ENCODE data around the gene TVP23C. TPM values are rescaled to one million over a fixed set of nuclear protein-coding genes. Genes with fewer than 3 reads are reported as not detected.

The TVP23C gene
- total RNA-seq, 1 experiment from 2014 or later = 14.1 TPM

GRCh38 chr17:15457723-15458094 lies 105.6 kb downstream of the TVP23C start:
- Histone ChIP-seq H3K4me2 (ENCODE audit: low read length) (no peak overlapping the region), H3K9me2 (ENCODE audit: insufficient read depth) (no peaks in the 10 kb centered on the region), H4K20me1 (ENCODE audit: insufficient read depth) (no peaks in the 10 kb centered on the region), H3K27ac (ENCODE audit: low read depth, low read length) (no peak overlapping the region), H3K9ac (ENCODE audit: low read length) (no peak overlapping the region), H3K36me3 (ENCODE audit: control insufficient read depth in 1 of 2, insufficient read depth in 2 of 2, low read length in 2 of 2) (no peaks in the 10 kb centered on the region), H2AFZ (ENCODE audit: low read depth, low read length, poor library complexity, severe bottlenecking) (no peak overlapping the region), H3K9me3 (ENCODE audit: control insufficient read depth in 1 of 2, insufficient read depth in 1 of 2, low read depth in 1 of 2, low read length in 2 of 2) (peaks cover 6 to 8% of the 10 kb centered on the region in 2 experiments; a peak in 3 of 4 replicates), H3K4me3 (replicated peaks in 1 of 2; ENCODE audit: low read depth in 1 of 2, low read length in 2 of 2) (no peak overlapping the region), H3K4me1 (ENCODE audit: control insufficient read depth in 1 of 2, insufficient read depth in 2 of 2, low read length in 2 of 2) (no peaks in the 10 kb centered on the region), H3K27me3 (ENCODE audit: insufficient read depth, low read length) (no peaks in the 10 kb centered on the region), H3K79me2 (ENCODE audit: insufficient read depth, low read length) (no peaks in the 10 kb centered on the region)
- intact Hi-C loops (cut with micrococcal nuclease) = no loop called here
- ChIA-PET CTCF (no interaction called here), POLR2A (no interaction called here), RAD21 (ENCODE audit: low non-redundant PET in 1 of 2, low total read pairs in 2 of 2, uncharacterized antibody in 2 of 2, unreplicated experiment in 2 of 2) (no interaction called here)
- BruUV-seq (replicated peaks) = no TSS peak
- DNase-seq (ENCODE audit: low read depth, low spot score) (no peak), ATAC-seq (no peak)
- TF ChIP-seq SRF (IDR thresholded peaks at IDR 0.05; ENCODE audit: low read depth) = no peak
- no peak for TF ChIP-seq CBX3 (IDR thresholded peaks at IDR 0.05; ENCODE audit: low read depth)
- TF ChIP-seq FOSL1 (IDR thresholded peaks at IDR 0.05; ENCODE audit: low read depth) = no peak
- TF ChIP-seq EZH2 (IDR thresholded peaks at IDR 0.05) = no peak
- no peak for TF ChIP-seq CEBPB (IDR thresholded peaks at IDR 0.05; ENCODE audit: low read depth)
- no peak for TF ChIP-seq ELF1 (IDR thresholded peaks at IDR 0.05; ENCODE audit: borderline replicate concordance, low read depth)
- TF ChIP-seq YY1 (IDR thresholded peaks at IDR 0.05; ENCODE audit: extremely low read depth, insufficient replicate concordance, low read depth, low read length) = no peak
- TF ChIP-seq ZFX (IDR thresholded peaks at IDR 0.05) = no peak
- no peak for TF ChIP-seq EGR1 (IDR thresholded peaks at IDR 0.05; ENCODE audit: low read depth)
- no peak for TF ChIP-seq CTCF (IDR thresholded peaks at IDR 0.05 in 2 of 3, conservative IDR thresholded peaks at IDR 0.05 in 1 of 3; ENCODE audit: borderline replicate concordance in 1 of 3, insufficient read depth in 1 of 3, low read depth in 2 of 3, low read length in 2 of 3)
- TF ChIP-seq ATF3 (IDR thresholded peaks at IDR 0.05) = no peak
- no peak for TF ChIP-seq SIN3A (IDR thresholded peaks at IDR 0.05; ENCODE audit: low read depth)
- TF ChIP-seq EZH2phosphoT487 (IDR thresholded peaks at IDR 0.05; ENCODE audit: borderline replicate concordance) = no peak
- TF ChIP-seq MAX (IDR thresholded peaks at IDR 0.05) = no peak
- TF ChIP-seq JUND (IDR thresholded peaks at IDR 0.05) = no peak
- no peak for TF ChIP-seq TCF7L2 (IDR thresholded peaks at IDR 0.05; ENCODE audit: borderline replicate concordance, extremely low read depth, insufficient read depth, insufficient read length)

Measured in HCT116 (cell line).